ENCODE measurements around the gene LHPP.

LHPP gene

GRCh38 chr10:124522933-124523871 is 61.6 kb downstream of the LHPP start:
- DNase-seq, result no peak

GRCh38 chr10:124523901-124524300 is 62.3 kb downstream of the LHPP start:
- no peak for DNase-seq

GRCh38 chr10:124524991-124525653 is 63.5 kb downstream of the LHPP start:
- DNase-seq, result no peak

GRCh38 chr10:124525751-124526600 is 64.4 kb downstream of the LHPP start:
- no peak for DNase-seq

- no peak for DNase-seq
Measured at GRCh38 chr10:124526621-124527267, 65.1 kb downstream of the LHPP start.

- DNase-seq, result no peak
Measured at GRCh38 chr10:124527874-124528395, 66.3 kb downstream of the LHPP start.

GRCh38 chr10:124529661-124530214 is 68.1 kb downstream of the LHPP start:
- DNase-seq, result no peak

GRCh38 chr10:124530215-124530665 is 68.6 kb downstream of the LHPP start:
- DNase-seq, result no peak

GRCh38 chr10:124530816-124531215 is 69.2 kb downstream of the LHPP start:
- no peak for DNase-seq

- DNase-seq, result no peak
Measured at GRCh38 chr10:124532106-124532641, 70.6 kb downstream of the LHPP start.

- DNase-seq, result no peak
Measured at GRCh38 chr10:124532788-124533187, 71.2 kb downstream of the LHPP start.

- no peak for DNase-seq
Measured at GRCh38 chr10:124533266-124533665, 71.6 kb downstream of the LHPP start.

GRCh38 chr10:124534231-124534798 is 72.7 kb downstream of the LHPP start:
- DNase-seq, result no peak

- no peak for DNase-seq
Measured at GRCh38 chr10:124534826-124535601, 73.4 kb downstream of the LHPP start.

GRCh38 chr10:124535731-124536495 is 74.3 kb downstream of the LHPP start:
- no peak for DNase-seq

GRCh38 chr10:124536496-124537050 is 75.0 kb downstream of the LHPP start:
- no peak for DNase-seq

- no peak for DNase-seq
Measured at GRCh38 chr10:124537166-124537725, 75.6 kb downstream of the LHPP start.

GRCh38 chr10:124537891-124538290 is 76.3 kb downstream of the LHPP start:
- DNase-seq, result no peak

GRCh38 chr10:124538706-124539105 is 77.1 kb downstream of the LHPP start:
- no peak for DNase-seq
